Activated CD8-positive, alpha-beta T cell treated with anti-CD3 and anti-CD28 coated beads for 36 hours (primary cell): Measurements from ENCODE around the gene ZBTB16. TPM values are rescaled to one million over a fixed set of nuclear protein-coding genes. Genes with fewer than 3 reads are reported as not detected.

Experiments
- ATAC-seq: fragments of 200-7000 bp; cut with Tn5 transposase; one replicate; pipeline ENCODE4 v1.10.0; 2021; ENCODE audit warnings: mild to moderate bottlenecking, moderate library complexity
- CTCF ChIA-PET: fragments of 350-600 bp; sonication (Branson Sonifier 250); formaldehyde crosslinking; loops from one replicate; lab custom pipeline; 2021; ENCODE audit warnings: antibody characterized with exemption; lab: Charles Lee
- POLR2A ChIA-PET: fragments of 350-600 bp; sonication (Branson Sonifier 250); formaldehyde crosslinking; loops from one replicate; lab custom pipeline; 2021; ENCODE audit warnings: antibody characterized with exemption; lab: Charles Lee
- DNase-seq: peaks from one replicate; pipeline ENCODE4 v3.0.0-alpha.2; 2020
- H3K27ac Mint-ChIP-seq: one replicate; pipeline ENCODE4 v1.8.0; 2021; ENCODE audit warnings: mild to moderate bottlenecking, mixed read lengths
- H3K27me3 Mint-ChIP-seq: one replicate; pipeline ENCODE4 v1.8.0; 2021; ENCODE audit warnings: mixed read lengths
- H3K36me3 Mint-ChIP-seq: one replicate; pipeline ENCODE4 v1.8.0; 2021; ENCODE audit warnings: low read depth, mixed read lengths
- H3K4me1 Mint-ChIP-seq: one replicate; pipeline ENCODE4 v1.8.0; 2021; ENCODE audit warnings: low read depth, mixed read lengths
- H3K4me3 Mint-ChIP-seq: one replicate; pipeline ENCODE4 v1.8.0; 2021; ENCODE audit warnings: mild to moderate bottlenecking, moderate library complexity, mixed read lengths
- H3K9me3 Mint-ChIP-seq: one replicate; pipeline ENCODE4 v1.8.0; 2021; ENCODE audit warnings: mixed read lengths
- intact Hi-C: fragments of 100-400 bp; cut with micrococcal nuclease; formaldehyde crosslinking; loops from one replicate; pipeline ENCODE4 v1.10.0; 2022
- total RNA-seq, 2 experiments: library from RNA; stranded (reverse); gene quantifications; one replicate each; pipeline ENCODE4 v1.2.3, GENCODE V29; 2021
- TF ChIP-seq, protein P1 (sequence below): fragments of 200-600 bp; IDR thresholded peaks from one replicate; pipeline ENCODE4 v1.8.0; 2022; ENCODE audit warnings: antibody characterized with exemption, mild to moderate bottlenecking

The ZBTB16 gene
- total RNA-seq, 2 experiments from 2014 or later: 9.5 to 10.1 TPM

DNA sequence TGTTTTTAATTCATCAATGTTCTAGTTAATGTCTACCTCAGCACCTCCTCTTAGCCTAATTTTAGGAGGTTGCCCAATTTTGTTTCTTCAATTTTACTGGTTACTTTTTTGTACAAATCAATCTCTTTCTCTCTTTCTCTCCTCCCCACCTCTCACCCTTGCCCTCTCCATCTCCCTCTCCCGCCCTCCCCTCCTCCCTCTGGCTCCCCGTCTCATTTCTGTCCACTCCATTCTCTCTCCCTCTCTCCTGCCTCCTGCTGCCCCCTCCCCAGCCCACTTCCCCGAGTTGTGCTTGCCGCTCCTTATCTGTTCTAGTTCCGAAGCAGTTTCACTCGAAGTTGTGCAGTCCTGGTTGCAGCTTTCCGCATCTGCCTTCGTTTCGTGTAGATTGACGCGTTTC lies 195.8 kb downstream of the ZBTB16 start:
- TF ChIP-seq, protein P1, sequence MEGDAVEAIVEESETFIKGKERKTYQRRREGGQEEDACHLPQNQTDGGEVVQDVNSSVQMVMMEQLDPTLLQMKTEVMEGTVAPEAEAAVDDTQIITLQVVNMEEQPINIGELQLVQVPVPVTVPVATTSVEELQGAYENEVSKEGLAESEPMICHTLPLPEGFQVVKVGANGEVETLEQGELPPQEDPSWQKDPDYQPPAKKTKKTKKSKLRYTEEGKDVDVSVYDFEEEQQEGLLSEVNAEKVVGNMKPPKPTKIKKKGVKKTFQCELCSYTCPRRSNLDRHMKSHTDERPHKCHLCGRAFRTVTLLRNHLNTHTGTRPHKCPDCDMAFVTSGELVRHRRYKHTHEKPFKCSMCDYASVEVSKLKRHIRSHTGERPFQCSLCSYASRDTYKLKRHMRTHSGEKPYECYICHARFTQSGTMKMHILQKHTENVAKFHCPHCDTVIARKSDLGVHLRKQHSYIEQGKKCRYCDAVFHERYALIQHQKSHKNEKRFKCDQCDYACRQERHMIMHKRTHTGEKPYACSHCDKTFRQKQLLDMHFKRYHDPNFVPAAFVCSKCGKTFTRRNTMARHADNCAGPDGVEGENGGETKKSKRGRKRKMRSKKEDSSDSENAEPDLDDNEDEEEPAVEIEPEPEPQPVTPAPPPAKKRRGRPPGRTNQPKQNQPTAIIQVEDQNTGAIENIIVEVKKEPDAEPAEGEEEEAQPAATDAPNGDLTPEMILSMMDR: no peak
- DNase-seq (no peak), ATAC-seq (no peak)
- H3K27ac Mint-ChIP-seq: no peak overlapping the region
- H3K27me3 Mint-ChIP-seq: no peaks in the 10 kb centered on the region
- H3K4me1 Mint-ChIP-seq: no peaks in the 10 kb centered on the region
- intact Hi-C loops: no loop called here
- no peaks in the 10 kb centered on the region for H3K36me3 Mint-ChIP-seq
- ChIA-PET POLR2A (no interaction called here), CTCF (no interaction called here)
- no peaks in the 10 kb centered on the region for H3K9me3 Mint-ChIP-seq
- no peak overlapping the region for H3K4me3 Mint-ChIP-seq

DNA sequence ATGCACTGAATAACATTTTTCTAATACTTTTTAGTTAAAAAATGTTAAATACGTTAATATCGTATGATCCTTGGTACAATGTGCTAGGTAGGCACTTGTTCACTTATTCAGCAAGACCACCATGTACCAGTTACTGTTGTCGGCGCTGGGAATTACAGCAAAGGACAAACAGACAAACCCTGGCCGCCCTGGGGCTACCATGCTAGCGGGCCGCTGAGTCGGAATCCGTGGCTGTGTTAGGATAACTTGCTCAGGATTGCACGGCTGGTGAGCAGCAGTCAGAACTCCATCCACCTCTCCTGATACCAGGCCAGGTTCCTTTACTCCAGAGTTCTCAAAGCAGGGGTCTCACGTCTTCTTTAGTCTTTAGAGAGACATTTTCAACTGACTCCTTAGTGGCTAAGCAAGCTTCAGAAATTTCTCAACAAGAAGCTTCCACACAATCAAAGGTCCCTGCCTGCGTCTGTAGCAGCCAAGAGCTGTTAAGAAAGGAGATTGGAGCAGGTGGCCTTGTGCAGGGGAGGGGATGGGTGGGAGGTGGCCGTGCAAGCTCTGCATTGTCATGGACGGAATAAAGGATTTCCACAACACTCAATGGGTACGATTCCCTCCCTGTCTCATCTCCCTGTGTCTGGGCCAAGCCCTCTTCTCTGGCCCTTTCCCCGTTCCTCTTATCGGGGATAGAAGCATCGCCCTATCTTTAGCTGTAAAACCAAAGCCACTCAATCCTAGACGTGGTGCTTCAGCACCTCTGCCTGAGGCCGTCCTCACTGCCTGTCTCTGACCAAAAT lies 196.9 kb downstream of the ZBTB16 start:
- CTCF ChIA-PET: interaction anchor here (11.6 kb wide), 1 partner anchor 224 kb away, joined by 210 read pairs; no protein-coding TSS in a partner anchor
- H3K27me3 Mint-ChIP-seq: no peaks in the 10 kb centered on the region
- TF ChIP-seq, protein P1: no peak
- H3K9me3 Mint-ChIP-seq: no peaks in the 10 kb centered on the region
- no peaks in the 10 kb centered on the region for H3K4me1 Mint-ChIP-seq
- no peak for DNase-seq
- POLR2A ChIA-PET: no interaction called here
- H3K27ac Mint-ChIP-seq: no peak overlapping the region
- intact Hi-C loops: no loop called here
- no peak for ATAC-seq
- H3K4me3 Mint-ChIP-seq: no peak overlapping the region
- H3K36me3 Mint-ChIP-seq: no peaks in the 10 kb centered on the region

DNA sequence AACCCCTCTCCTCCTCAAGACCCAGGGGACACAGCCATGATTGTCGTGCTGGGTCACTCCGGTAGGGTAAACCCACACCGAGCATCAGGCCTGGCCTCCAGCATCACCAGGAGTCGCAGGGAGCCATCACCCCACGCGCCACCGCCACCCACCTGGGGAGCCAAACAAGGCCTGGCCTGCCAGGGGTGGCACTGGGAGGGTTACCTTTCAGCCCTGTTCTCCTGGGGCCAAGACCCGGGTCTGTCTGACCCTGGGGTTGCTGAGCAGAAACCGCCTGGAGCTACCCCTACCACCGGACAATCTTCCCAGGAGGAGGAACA lies 197.4 kb downstream of the ZBTB16 start:
- H3K4me1 Mint-ChIP-seq: no peaks in the 10 kb centered on the region
- ATAC-seq (no peak), DNase-seq (no peak)
- H3K9me3 Mint-ChIP-seq: no peaks in the 10 kb centered on the region
- ChIA-PET POLR2A (no interaction called here), CTCF (interaction anchor here (11.6 kb wide), 1 partner anchor 225 kb away, joined by 210 read pairs; no protein-coding TSS in a partner anchor)
- no peaks in the 10 kb centered on the region for H3K27me3 Mint-ChIP-seq
- H3K27ac Mint-ChIP-seq: no peak overlapping the region
- no peaks in the 10 kb centered on the region for H3K36me3 Mint-ChIP-seq
- no peak overlapping the region for H3K4me3 Mint-ChIP-seq
- intact Hi-C loops: no loop called here
- TF ChIP-seq, protein P1: no peak

DNA sequence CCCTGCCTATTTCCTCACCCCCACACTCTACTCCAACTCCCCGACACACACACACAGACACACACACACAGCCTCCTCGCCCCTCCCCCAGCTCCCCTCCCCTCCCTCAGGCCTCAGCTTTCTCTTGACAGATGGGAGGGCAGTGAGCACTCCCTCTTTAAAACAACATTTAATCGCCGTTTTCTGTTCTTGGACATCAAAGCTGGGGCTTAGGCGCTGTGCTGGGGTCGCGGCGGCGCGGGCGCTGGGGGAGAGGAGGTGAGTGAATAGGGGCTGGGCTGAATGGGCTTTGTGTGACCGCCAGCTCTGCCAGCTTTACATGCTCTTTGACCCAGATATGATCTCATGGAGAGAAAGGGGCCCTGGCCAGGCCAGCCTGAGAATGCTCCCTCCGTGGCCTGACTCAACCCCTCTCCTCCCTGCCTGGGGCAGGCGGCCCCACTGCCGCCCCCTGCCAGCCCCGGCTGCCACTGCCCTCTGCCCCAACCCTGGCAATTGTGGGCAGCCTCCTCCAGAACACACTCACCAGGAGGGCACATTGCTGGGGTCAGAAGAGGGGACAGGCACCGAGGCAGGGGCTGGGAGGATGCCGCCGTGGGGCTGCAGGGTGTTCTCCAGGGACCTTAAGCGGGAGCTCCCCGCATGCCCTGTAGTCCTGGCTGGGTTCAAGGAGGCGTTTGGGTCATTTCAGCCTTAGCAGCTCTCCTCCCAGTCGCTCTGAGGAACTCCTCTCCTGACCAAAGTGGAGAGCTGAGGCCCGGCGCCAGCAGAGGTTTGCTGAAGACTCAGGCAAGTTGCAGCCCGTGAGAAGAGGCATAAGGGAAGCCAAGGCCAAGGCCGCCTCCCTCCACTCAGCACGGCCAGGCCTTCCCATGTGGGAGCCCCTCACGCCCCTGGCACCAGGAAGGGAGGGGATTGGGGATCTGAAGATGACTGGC lies 198.4 kb downstream of the ZBTB16 start:
- Mint-ChIP-seq H3K36me3 (no peaks in the 10 kb centered on the region), H3K27ac (no peak overlapping the region), H3K9me3 (no peaks in the 10 kb centered on the region), H3K27me3 (no peaks in the 10 kb centered on the region), H3K4me1 (no peaks in the 10 kb centered on the region), H3K4me3 (no peak overlapping the region)
- DNase-seq: no peak
- ATAC-seq: no peak
- POLR2A ChIA-PET: no interaction called here
- TF ChIP-seq, protein P1: no peak
- intact Hi-C loops: no loop called here
- CTCF ChIA-PET: interaction anchor here (5.7 to 11.6 kb wide), 2 partner anchors 226 to 263 kb away, joined by 168 to 210 read pairs; no protein-coding TSS in a partner anchor
